Activated CD4-positive, alpha-beta memory T cell treated with anti-CD3 and anti-CD28 coated beads, Interleukin-2, amount 10 ng/mL, durations not matched to agents 7 days and 5 days (primary cell): ENCODE data around the gene SNAI3. TPM values are rescaled to one million over a fixed set of nuclear protein-coding genes. Genes with fewer than 3 reads are reported as not detected.

Source experiments
- CTCF ChIA-PET: fragments of 350-600 bp; sonication (Branson Sonifier 250); formaldehyde crosslinking; loops from one replicate; lab custom pipeline; 2021; ENCODE audit warnings: antibody characterized with exemption, inconsistent platforms; lab: Charles Lee
- POLR2A ChIA-PET: fragments of 350-600 bp; sonication (Branson Sonifier 250); formaldehyde crosslinking; loops from one replicate; lab custom pipeline; 2021; ENCODE audit warnings: antibody characterized with exemption; lab: Charles Lee
- DNase-seq: peaks from one replicate; pipeline ENCODE4 v3.0.0-alpha.2; 2020
- H3K27ac Mint-ChIP-seq: one replicate; pipeline ENCODE4 v1.8.0; 2021; ENCODE audit warnings: mild to moderate bottlenecking, mixed read lengths
- H3K27me3 Mint-ChIP-seq: one replicate; pipeline ENCODE4 v1.8.0; 2021; ENCODE audit warnings: mixed read lengths
- H3K36me3 Mint-ChIP-seq: one replicate; pipeline ENCODE4 v1.8.0; 2021; ENCODE audit warnings: low read depth, mixed read lengths
- H3K4me1 Mint-ChIP-seq: one replicate; pipeline ENCODE4 v1.8.0; 2021; ENCODE audit warnings: mixed read lengths
- H3K4me3 Mint-ChIP-seq: one replicate; pipeline ENCODE4 v1.8.0; 2021; ENCODE audit warnings: mild to moderate bottlenecking, mixed read lengths
- H3K9me3 Mint-ChIP-seq: one replicate; pipeline ENCODE4 v1.8.0; 2021; ENCODE audit warnings: mixed read lengths
- total RNA-seq, 2 experiments: library from RNA; stranded (reverse); gene quantifications; one replicate each; pipeline ENCODE4 v1.2.3, GENCODE V29; 2021

Gene SNAI3
- total RNA-seq, 2 experiments from 2014 or later, result 16.5 to 16.6 TPM

DNA sequence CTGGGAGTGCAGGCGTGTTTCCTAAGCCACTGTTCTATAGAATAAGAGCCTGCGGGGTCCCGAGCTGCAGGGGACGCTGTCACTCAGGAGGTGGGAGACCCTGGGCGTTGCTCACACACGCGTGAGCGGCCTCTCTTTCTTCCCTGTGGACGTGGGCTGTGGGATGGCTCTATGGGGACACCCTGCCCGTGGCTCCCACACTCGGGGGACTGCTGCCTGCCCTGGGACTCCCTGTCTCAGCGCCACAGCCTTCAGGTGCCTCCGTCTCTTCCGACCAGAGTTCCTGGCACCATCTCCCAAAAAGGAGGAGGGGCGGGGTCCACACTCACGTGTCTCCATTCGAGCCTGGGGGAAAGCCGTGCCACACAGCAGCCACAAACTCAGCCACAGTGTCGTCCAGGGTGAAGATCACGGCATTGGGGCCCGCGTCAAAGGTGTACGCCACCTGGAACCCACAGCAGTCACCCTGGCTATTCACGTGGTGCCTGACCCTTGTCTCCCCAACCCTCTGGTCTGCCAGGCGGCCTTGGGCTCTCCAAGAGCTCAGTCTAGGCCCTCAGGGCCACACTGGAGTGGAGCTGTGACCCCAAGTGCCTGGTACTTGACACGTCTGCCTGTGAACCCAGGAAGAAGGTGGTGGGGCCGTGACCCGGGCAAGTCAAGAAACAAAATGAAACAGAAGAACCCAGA is 31.8 kb downstream of the SNAI3 start:
- no peak overlapping the region for H3K4me3 Mint-ChIP-seq
- H3K27ac Mint-ChIP-seq, result no peak overlapping the region
- ChIA-PET POLR2A (no interaction called here), CTCF (interaction anchor here (1.3 kb wide), 1 partner anchor 8 kb away, joined by 4 read pairs; the partner anchor contains the start of gene MVD)
- no peak for DNase-seq
- peaks cover 21% of the 10 kb centered on the region for H3K4me1 Mint-ChIP-seq
- H3K9me3 Mint-ChIP-seq, result no peaks in the 10 kb centered on the region
- peaks cover 32% of the 10 kb centered on the region for H3K36me3 Mint-ChIP-seq
- no peaks in the 10 kb centered on the region for H3K27me3 Mint-ChIP-seq

DNA sequence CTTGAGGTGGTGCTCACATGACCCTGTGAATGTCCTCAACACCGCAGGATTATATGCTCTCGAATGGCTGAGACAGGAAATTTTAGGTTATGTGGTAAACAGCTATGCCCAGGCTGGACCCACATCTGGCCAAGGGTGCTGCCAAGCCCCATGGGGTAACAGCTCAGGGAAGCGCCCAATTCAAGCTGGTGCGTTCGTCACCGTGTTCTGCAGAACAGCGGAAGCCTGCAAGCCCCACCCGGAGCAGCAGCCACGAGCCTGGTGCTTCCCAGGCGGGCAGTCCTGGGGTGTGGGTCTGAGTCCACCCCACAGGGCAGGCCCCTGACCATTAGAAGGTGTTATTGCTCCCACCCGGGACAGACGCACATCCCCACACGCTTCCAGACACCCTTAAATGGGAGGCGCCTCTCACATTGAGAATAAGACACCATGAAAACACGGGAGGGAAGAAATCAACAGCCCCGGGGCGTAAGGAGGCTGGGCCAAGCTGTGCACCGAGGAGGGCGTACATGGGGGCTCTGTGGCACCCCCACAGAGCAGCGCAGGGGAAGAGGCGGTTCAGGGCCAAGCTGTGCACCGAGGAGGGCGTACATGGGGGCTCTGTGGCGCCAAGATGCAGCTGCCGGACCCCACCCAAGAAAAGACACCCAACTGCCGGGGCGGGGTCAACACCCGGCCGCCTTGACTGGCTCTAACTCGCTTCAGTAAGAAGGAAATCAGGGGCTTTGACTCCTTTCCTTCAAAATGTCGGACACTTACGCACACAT is 32.5 kb downstream of the SNAI3 start:
- H3K27me3 Mint-ChIP-seq, result no peaks in the 10 kb centered on the region
- ChIA-PET POLR2A (interaction anchor here (1.1 kb wide), 1 partner anchor 50 kb away, joined by 3 read pairs; no protein-coding TSS in a partner anchor), CTCF (interaction anchor here (1.0 to 1.3 kb wide), 2 partner anchors 9 to 10 kb away, joined by 3 to 4 read pairs; partner anchors contain the start of gene MVD)
- H3K4me3 Mint-ChIP-seq, result no peak overlapping the region
- no peaks in the 10 kb centered on the region for H3K9me3 Mint-ChIP-seq
- peak overlapping the region; percentile 47 for H3K27ac Mint-ChIP-seq
- H3K4me1 Mint-ChIP-seq, result peaks cover 26% of the 10 kb centered on the region
- no peak for DNase-seq
- H3K36me3 Mint-ChIP-seq, result peaks cover 34% of the 10 kb centered on the region

DNA sequence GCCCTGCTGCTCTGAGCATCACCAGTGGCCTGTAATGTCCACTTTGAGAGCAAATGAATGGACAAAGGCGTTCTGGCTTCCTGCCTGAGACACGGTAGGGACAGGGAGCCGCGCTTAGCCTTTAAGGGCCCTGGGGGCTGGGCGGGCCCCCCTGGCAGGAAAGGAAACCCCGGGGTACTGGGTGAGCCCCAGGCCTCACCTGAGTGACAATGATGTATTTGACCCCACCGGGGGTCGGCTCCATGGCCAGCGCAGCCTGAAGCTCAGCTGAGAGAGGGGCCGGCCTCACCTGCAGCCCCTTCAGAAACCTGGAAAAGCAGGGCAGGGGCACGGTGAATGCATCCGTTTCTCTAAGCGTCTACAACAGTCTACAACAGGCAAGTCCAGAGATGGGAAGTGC is 33.2 kb downstream of the SNAI3 start:
- Mint-ChIP-seq H3K36me3 (peaks cover 33% of the 10 kb centered on the region), H3K27ac (peak overlapping the region; percentile 47), H3K4me1 (peaks cover 26% of the 10 kb centered on the region), H3K9me3 (no peaks in the 10 kb centered on the region), H3K4me3 (no peak overlapping the region), H3K27me3 (no peaks in the 10 kb centered on the region)
- ChIA-PET CTCF (interaction anchor here (1.0 to 1.3 kb wide), 2 partner anchors 10 to 11 kb away, joined by 3 to 4 read pairs; partner anchors contain the start of gene MVD), POLR2A (interaction anchor here (1.1 kb wide), 1 partner anchor 50 kb away, joined by 3 read pairs; no protein-coding TSS in a partner anchor)
- DNase-seq, result no peak

DNA sequence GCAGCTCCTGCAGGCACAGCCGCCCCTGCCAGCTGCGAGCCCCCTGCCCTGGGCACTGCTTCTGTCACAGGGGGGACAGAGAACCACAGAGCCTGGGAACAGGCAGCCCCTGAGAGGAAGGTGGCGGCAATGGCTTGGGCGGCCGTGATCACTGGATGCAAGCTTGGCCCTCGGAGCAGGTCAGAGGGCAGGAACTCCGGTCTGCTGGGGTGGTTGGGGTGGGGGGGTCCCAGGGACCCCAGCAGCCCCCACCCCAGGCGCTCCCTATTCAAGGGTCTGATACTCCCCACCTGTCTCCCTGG is 33.6 kb downstream of the SNAI3 start:
- peak overlapping the region; percentile 96 for H3K27ac Mint-ChIP-seq
- DNase-seq, result no peak
- ChIA-PET POLR2A (interaction anchor here (3.7 kb wide), 1 partner anchor 51 kb away, joined by 38 read pairs; the partner anchor contains the start of genes CTU2 and RNF166), CTCF (no interaction called here)
- H3K9me3 Mint-ChIP-seq, result no peaks in the 10 kb centered on the region
- H3K4me1 Mint-ChIP-seq, result peaks cover 26% of the 10 kb centered on the region
- H3K4me3 Mint-ChIP-seq, result no peak overlapping the region
- H3K27me3 Mint-ChIP-seq, result no peaks in the 10 kb centered on the region
- peaks cover 33% of the 10 kb centered on the region for H3K36me3 Mint-ChIP-seq

GRCh38 chr16:88651989-88652761 is 34.1 kb downstream of the SNAI3 start:
- Mint-ChIP-seq H3K27ac (peak overlapping the region; percentile 96), H3K4me1 (peaks cover 26% of the 10 kb centered on the region), H3K36me3 (peaks cover 33% of the 10 kb centered on the region), H3K4me3 (peak overlapping the region; percentile 41), H3K27me3 (no peaks in the 10 kb centered on the region), H3K9me3 (no peaks in the 10 kb centered on the region)
- POLR2A ChIA-PET, result interaction anchor here (3.7 to 4.3 kb wide), 2 partner anchors 12 to 51 kb away, joined by 34 to 38 read pairs; partner anchors contain the start of genes CTU2, IL17C and RNF166
- no peak for DNase-seq
- CTCF ChIA-PET, result no interaction called here

GRCh38 chr16:88651276-88651988 is 34.9 kb downstream of the SNAI3 start:
- Mint-ChIP-seq H3K27me3 (no peaks in the 10 kb centered on the region), H3K27ac (peak overlapping the region; percentile 96), H3K9me3 (no peaks in the 10 kb centered on the region), H3K4me3 (peak overlapping the region; percentile 90), H3K36me3 (peaks cover 30% of the 10 kb centered on the region), H3K4me1 (peaks cover 26% of the 10 kb centered on the region)
- ChIA-PET POLR2A (interaction anchor here (1.0 to 4.3 kb wide), 9 partner anchors 9 to 121 kb away, joined by 3 to 38 read pairs (median 9); partner anchors contain the start of genes CTU2, IL17C and RNF166), CTCF (no interaction called here)
- DNase-seq, result peak; percentile 90

DNA sequence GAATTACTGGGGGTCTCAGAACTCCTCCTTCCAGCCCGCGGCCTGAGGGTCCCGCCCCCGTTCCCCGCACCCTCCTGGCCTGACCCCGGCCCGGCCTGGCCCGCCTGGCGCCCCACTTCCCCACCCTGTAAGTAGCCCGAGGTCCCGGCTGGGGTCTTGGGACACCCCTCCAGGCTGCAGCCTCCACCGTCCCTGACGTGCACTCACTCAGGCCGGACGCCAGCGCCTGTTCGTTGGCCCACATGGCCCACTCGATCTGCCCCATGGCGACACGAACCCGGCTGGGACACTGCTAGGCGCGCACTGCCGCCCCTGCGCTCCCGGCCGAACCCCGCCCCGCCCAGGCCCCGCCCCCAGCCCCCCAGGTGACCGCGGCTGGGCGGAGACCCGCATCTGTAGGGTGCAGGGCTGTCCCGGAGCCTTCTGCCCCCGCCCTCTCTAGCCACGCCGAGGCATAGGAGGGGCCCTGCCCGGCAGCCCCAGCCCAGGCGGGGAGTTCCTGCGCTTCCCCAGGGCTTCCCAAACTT is 35.5 kb downstream of the SNAI3 start, which contains the start of gene CYBA:
CYBA (minus strand) TSS at position 305 of the 527 bp plus-strand sequence; CDS start at position 265, 40 bp downstream.
- DNase-seq, result peak; percentile 92
- Mint-ChIP-seq H3K4me3 (peak within 1 kb of the TSS; percentile 90), H3K4me1 (peaks cover 26% of the 10 kb centered on the region), H3K27ac (peak within 1 kb of the TSS; percentile 96), H3K27me3 (no peaks in the 10 kb centered on the region), H3K9me3 (no peaks in the 10 kb centered on the region), H3K36me3 (peaks cover 30% of the 10 kb centered on the region)
- ChIA-PET CTCF (no interaction called here), POLR2A (interaction anchor here (1.0 to 4.3 kb wide), 12 partner anchors 8 to 130 kb away, joined by 3 to 38 read pairs (median 8); partner anchors contain the start of genes CTU2, IL17C and RNF166)

DNA sequence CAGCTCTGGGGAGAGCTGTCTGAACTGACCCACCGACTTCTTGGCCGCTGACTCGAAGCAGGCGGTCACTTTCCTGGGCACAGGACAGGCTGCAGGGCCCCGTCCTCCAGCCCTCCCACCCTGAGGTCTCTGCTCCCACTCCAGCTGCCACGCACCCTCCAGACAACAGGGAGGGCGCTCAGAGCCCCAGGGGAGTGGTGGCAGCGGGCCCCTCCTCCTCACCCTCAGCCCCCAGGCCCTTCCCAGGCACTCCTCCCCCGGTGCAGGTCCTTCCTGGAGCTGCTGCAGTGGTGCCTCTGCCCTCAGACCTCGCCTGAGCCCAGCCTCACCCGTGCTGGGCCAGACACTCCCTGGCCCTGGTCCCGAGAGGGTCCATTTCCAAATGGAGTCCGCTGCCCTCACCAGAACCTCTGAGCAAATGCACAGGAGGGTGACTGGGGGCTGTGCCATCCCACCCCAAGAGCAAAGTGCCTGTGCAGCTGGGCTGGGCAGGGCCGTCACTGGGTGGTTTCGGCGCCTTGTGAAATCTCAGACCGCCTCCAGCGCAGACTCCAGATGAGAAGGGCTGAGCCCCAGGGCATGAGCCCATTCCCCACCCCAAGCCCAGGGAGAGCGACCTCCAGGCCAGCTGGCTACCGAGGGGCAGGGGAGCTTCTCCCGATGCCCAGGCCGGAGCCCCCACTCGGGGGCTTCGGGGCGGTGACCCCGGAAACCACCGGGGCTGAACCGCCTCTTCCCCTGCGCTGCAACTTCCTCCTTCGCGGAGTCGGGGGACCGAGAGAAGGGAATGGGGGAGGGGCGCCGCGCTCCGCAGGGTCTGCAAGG is 36.2 kb downstream of the SNAI3 start:
- Mint-ChIP-seq H3K36me3 (peaks cover 32% of the 10 kb centered on the region), H3K4me1 (peaks cover 26% of the 10 kb centered on the region), H3K27me3 (no peaks in the 10 kb centered on the region), H3K4me3 (peak overlapping the region; percentile 90), H3K9me3 (no peaks in the 10 kb centered on the region), H3K27ac (peak overlapping the region; percentile 96)
- CTCF ChIA-PET, result interaction anchor here (1.1 kb wide), 1 partner anchor 35 kb away, joined by 3 read pairs; no protein-coding TSS in a partner anchor
- POLR2A ChIA-PET, result interaction anchor here (0.7 to 4.3 kb wide), 15 partner anchors 8 to 207 kb away, joined by 3 to 38 read pairs (median 4); partner anchors contain the start of genes CTU2, GALNS, IL17C and RNF166
- peak; percentile 49 for DNase-seq

GRCh38 chr16:88649195-88649923 is 36.9 kb downstream of the SNAI3 start:
- H3K9me3 Mint-ChIP-seq, result no peaks in the 10 kb centered on the region
- peak overlapping the region; percentile 90 for H3K4me3 Mint-ChIP-seq
- peaks cover 34% of the 10 kb centered on the region for H3K36me3 Mint-ChIP-seq
- CTCF ChIA-PET, result interaction anchor here (1.1 kb wide), 1 partner anchor 36 kb away, joined by 3 read pairs; no protein-coding TSS in a partner anchor
- POLR2A ChIA-PET, result interaction anchor here (0.7 to 4.3 kb wide), 12 partner anchors 10 to 207 kb away, joined by 3 to 38 read pairs (median 8); partner anchors contain the start of genes CTU2, GALNS, IL17C and RNF166
- no peak for DNase-seq
- no peaks in the 10 kb centered on the region for H3K27me3 Mint-ChIP-seq
- H3K27ac Mint-ChIP-seq, result peak overlapping the region; percentile 76
- H3K4me1 Mint-ChIP-seq, result peaks cover 28% of the 10 kb centered on the region
